B cell (primary cell): ENCODE measurements around the gene FASTK. TPM values are rescaled to one million over a fixed set of nuclear protein-coding genes. Genes with fewer than 3 reads are reported as not detected.

ENCODE experiments used
- ATAC-seq: fragments of 200-7000 bp; cut with Tn5 transposase; one replicate; pipeline ENCODE4 v1.10.0; 2021; ENCODE audit warnings: low read depth, mild to moderate bottlenecking, moderate number of reproducible peaks, moderate library complexity
- CTCF ChIA-PET: fragments of 350-600 bp; sonication (Branson Sonifier 250); formaldehyde crosslinking; loops from one replicate; lab custom pipeline; 2021; ENCODE audit warnings: antibody characterized with exemption, inconsistent platforms; lab: Charles Lee
- POLR2A ChIA-PET: fragments of 350-600 bp; sonication (Branson Sonifier 250); formaldehyde crosslinking; loops from one replicate; lab custom pipeline; 2021; ENCODE audit warnings: antibody characterized with exemption; lab: Charles Lee
- DNase-seq: peaks from one replicate; pipeline ENCODE4 v3.0.0; 2013
- H2AFZ ChIP-seq: 2 replicates; pipeline ENCODE4 v1.6.1; 2012; ENCODE audit warnings: mild to moderate bottlenecking, low read depth, low read length; ENCODE audit not compliant: insufficient read depth, poor library complexity, severe bottlenecking
- H3K27ac ChIP-seq, 2 donors: 1 replicate in 1 of 2; 2 replicates in 1 of 2; pipeline ENCODE4 v1.5.1; 2012 to 2013; ENCODE audit warnings: low read length in 2 of 2, mild to moderate bottlenecking in 2 of 2, moderate library complexity in 1 of 2
- H3K27me3 ChIP-seq, 4 experiments: fragments of 200-600 bp in 1 of 4; sonication (generic) in 1 of 4; replicated peaks in 1 of 4; 1 replicate in 2 of 4; 2 replicates in 2 of 4; pipeline versions ENCODE4 v1.6.1 to v1.7.0; 2013 to 2016; ENCODE audit warnings: low read length in 3 of 4, mild to moderate bottlenecking in 2 of 4, mixed read lengths in 1 of 4, moderate library complexity in 1 of 4; ENCODE audit not compliant: insufficient read depth in 4 of 4, control insufficient read depth in 3 of 4; ENCODE audit errors: control extremely low read depth in 1 of 4
- H3K36me3 ChIP-seq, 2 experiments: replicated peaks in 1 of 2; 1 replicate in 1 of 2; 2 replicates in 1 of 2; pipeline versions ENCODE4 v1.6.1 to v1.7.1; 2013; ENCODE audit warnings: low read length in 1 of 2; ENCODE audit not compliant: insufficient read depth in 2 of 2, control insufficient read depth in 1 of 2; ENCODE audit errors: control extremely low read depth in 1 of 2, extremely low read depth in 1 of 2
- H3K4me1 ChIP-seq, 2 donors: fragments of 200-600 bp in 1 of 2; sonication (generic) in 1 of 2; 1 replicate in 1 of 2; 2 replicates in 1 of 2; pipeline versions ENCODE4 v1.5.1 to v1.6.1; 2013 to 2017; ENCODE audit warnings: low read length in 2 of 2; ENCODE audit not compliant: control insufficient read depth in 2 of 2, insufficient read depth in 2 of 2
- H3K4me2 ChIP-seq: replicated peaks from 2 replicates; pipeline ENCODE3; 2012; ENCODE audit warnings: mild to moderate bottlenecking, low read depth, low read length; ENCODE audit not compliant: poor library complexity, severe bottlenecking
- H3K4me3 ChIP-seq, 5 experiments: fragments of 200-600 bp in 1 of 5; sonication (generic) in 1 of 5; 1 replicate in 3 of 5; 2 replicates in 2 of 5; pipeline versions ENCODE4 v1.5.1 to v1.7.0; 2011 to 2016; ENCODE audit warnings: low read length in 4 of 5, mild to moderate bottlenecking in 4 of 5, low read depth in 2 of 5, control low read depth in 1 of 5, moderate library complexity in 1 of 5; ENCODE audit not compliant: insufficient read depth in 1 of 5; ENCODE audit errors: control extremely low read depth in 1 of 5, extremely low read depth in 1 of 5
- H3K79me2 ChIP-seq: fragments of 200-600 bp; sonication (generic); one replicate; pipeline ENCODE4 v1.6.0; 2016; ENCODE audit warnings: low read length; ENCODE audit not compliant: control insufficient read depth, insufficient read depth
- H3K9ac ChIP-seq: fragments of 200-600 bp; sonication (generic); 2 replicates; pipeline ENCODE4 v1.6.1; 2017; ENCODE audit warnings: mild to moderate bottlenecking, low read length, moderate library complexity
- H3K9me3 ChIP-seq, 3 donors: one replicate each; pipeline versions ENCODE4 v1.6.1 to v1.7.1; 2013; ENCODE audit warnings: low read length in 2 of 3; ENCODE audit not compliant: control insufficient read depth in 2 of 3, insufficient read depth in 1 of 3; ENCODE audit errors: control extremely low read depth in 1 of 3
- H4K20me1 ChIP-seq: 2 replicates; pipeline ENCODE4 v1.6.0; 2012; ENCODE audit warnings: mild to moderate bottlenecking, low read length; ENCODE audit not compliant: insufficient read depth, control insufficient read depth, poor library complexity, severe bottlenecking
- H3K27ac Mint-ChIP-seq: one replicate; pipeline ENCODE4 v1.8.0; 2021; ENCODE audit warnings: mixed read lengths
- H3K27me3 Mint-ChIP-seq: one replicate; pipeline ENCODE4 v1.8.0; 2021; ENCODE audit warnings: mixed read lengths
- H3K4me1 Mint-ChIP-seq: one replicate; pipeline ENCODE4 v1.8.0; 2021; ENCODE audit warnings: mixed read lengths
- H3K4me3 Mint-ChIP-seq: one replicate; pipeline ENCODE4 v1.8.0; 2021; ENCODE audit warnings: mixed read lengths
- H3K9me3 Mint-ChIP-seq: one replicate; pipeline ENCODE4 v1.8.0; 2022; ENCODE audit warnings: mixed read lengths; ENCODE audit not compliant: insufficient read depth
- CTCF ChIP-seq: fragments of 200-600 bp; IDR thresholded peaks from one replicate; pipeline ENCODE4 v1.8.0; 2022; ENCODE audit warnings: antibody characterized with exemption, mild to moderate bottlenecking
- EZH2 ChIP-seq: IDR thresholded peaks from 2 replicates; pipeline ENCODE4 v1.6.1; 2012; ENCODE audit warnings: borderline replicate concordance, low read depth, mild to moderate bottlenecking, moderate library complexity, low read length; ENCODE audit not compliant: insufficient read depth, poor library complexity, severe bottlenecking
- WGBS: methylation state at CpG from one replicate; pipeline ENCODE4 v1.1.5; 2013; ENCODE audit warnings: missing lambda C conversion rate; ENCODE audit not compliant: insufficient coverage; 5-methylcytosine and 5-hydroxymethylcytosine counted together
- intact Hi-C: fragments of 100-400 bp; cut with micrococcal nuclease; formaldehyde crosslinking; loops from one replicate; pipeline ENCODE4 v1.10.0; 2022
- polyA plus RNA-seq: library from polyadenylated mRNA; depleted of rRNA; stranded (reverse); fragments of >200 nt; gene quantifications from 2 replicates; pipeline ENCODE4 v1.2.3, GENCODE V29; 2012
- total RNA-seq, 2 donors: library from RNA; stranded (reverse); fragments of 120-200 nt in 1 of 2; gene quantifications; 1 replicate in 1 of 2; 2 replicates in 1 of 2; pipeline versions ENCODE4 v1.2.3 to v1.2.4, GENCODE V29; 2013 to 2022

Gene FASTK
- total and polyA plus RNA-seq, 2 donors (not counting 1 experiment from before 2014, with no cell fraction given), result 120 to 258 TPM

- 93% methylated on average over 13 of the region's 14 CpGs for WGBS
- peaks cover 10% of the 10 kb centered on the region for H3K4me1 Mint-ChIP-seq
- no peaks in the 10 kb centered on the region for H3K9me3 Mint-ChIP-seq
- intact Hi-C loops, result no loop called here
- Histone ChIP-seq H3K9ac (no peak overlapping the region), H4K20me1 (peaks cover 6% of the 10 kb centered on the region), H3K36me3 (no peaks in the 10 kb centered on the region), H3K79me2 (no peaks in the 10 kb centered on the region), H3K4me2 (peak overlapping the region; percentile 44), H2AFZ (no peak overlapping the region), H3K4me1 (peaks cover 0 to 3% of the 10 kb centered on the region in 2 donors), H3K4me3 (no peak overlapping the region), H3K9me3 (no peaks in the 10 kb centered on the region), H3K27ac (no peak overlapping the region), H3K27me3 (peaks cover 0 to 29% (median 7%) of the 10 kb centered on the region in 4 experiments)
- H3K27ac Mint-ChIP-seq, result no peak overlapping the region
- no peak for ATAC-seq
- peak overlapping the region; percentile 60 for H3K4me3 Mint-ChIP-seq
- CTCF ChIA-PET, result interaction anchor here (0.9 kb wide), 1 partner anchor 9 kb away, joined by 3 read pairs; no protein-coding TSS in a partner anchor
- no peak for TF ChIP-seq CTCF
- TF ChIP-seq EZH2, result no peak
- no peak for DNase-seq
- peaks cover 17% of the 10 kb centered on the region for H3K27me3 Mint-ChIP-seq
- POLR2A ChIA-PET, result no interaction called here
These were observed 35.3 kb upstream of the FASTK start for GRCh38 chr7:151115836-151116418.

GRCh38 chr7:151115121-151115835 is 34.7 kb upstream of the FASTK start:
- Histone ChIP-seq H3K9ac (no peak overlapping the region), H3K79me2 (no peaks in the 10 kb centered on the region), H3K36me3 (no peaks in the 10 kb centered on the region), H2AFZ (no peak overlapping the region), H3K4me2 (peak overlapping the region; percentile 44), H3K4me3 (no peak overlapping the region), H4K20me1 (peaks cover 6% of the 10 kb centered on the region), H3K4me1 (peaks cover 0 to 6% of the 10 kb centered on the region in 2 donors), H3K27ac (no peak overlapping the region), H3K27me3 (peaks cover 0 to 34% (median 8%) of the 10 kb centered on the region in 4 experiments), H3K9me3 (no peaks in the 10 kb centered on the region)
- no peaks in the 10 kb centered on the region for H3K9me3 Mint-ChIP-seq
- H3K27ac Mint-ChIP-seq, result no peak overlapping the region
- ATAC-seq, result no peak
- intact Hi-C loops, result no loop called here
- 11% methylated on average over 114 of the region's 114 CpGs for WGBS
- POLR2A ChIA-PET, result no interaction called here
- H3K27me3 Mint-ChIP-seq, result peaks cover 20% of the 10 kb centered on the region
- TF ChIP-seq EZH2 (no peak), CTCF (no peak)
- no peak for DNase-seq
- CTCF ChIA-PET, result interaction anchor here (0.6 to 1.6 kb wide), 4 partner anchors 8 to 670 kb away, joined by 3 read pairs; no protein-coding TSS in a partner anchor
- H3K4me3 Mint-ChIP-seq, result peak overlapping the region; percentile 60
- peaks cover 10% of the 10 kb centered on the region for H3K4me1 Mint-ChIP-seq
